ENCODE results near the gene B4GALT2. TPM values are rescaled to one million over a fixed set of nuclear protein-coding genes. Genes with fewer than 3 reads are reported as not detected.

The B4GALT2 gene
- total and polyA plus RNA-seq, 9 of the 15 experiments (the other 6 are each of a cell fraction or from before 2014, with no cell fraction given): 1.3 to 86.8 (median 43.8) TPM

DNA sequence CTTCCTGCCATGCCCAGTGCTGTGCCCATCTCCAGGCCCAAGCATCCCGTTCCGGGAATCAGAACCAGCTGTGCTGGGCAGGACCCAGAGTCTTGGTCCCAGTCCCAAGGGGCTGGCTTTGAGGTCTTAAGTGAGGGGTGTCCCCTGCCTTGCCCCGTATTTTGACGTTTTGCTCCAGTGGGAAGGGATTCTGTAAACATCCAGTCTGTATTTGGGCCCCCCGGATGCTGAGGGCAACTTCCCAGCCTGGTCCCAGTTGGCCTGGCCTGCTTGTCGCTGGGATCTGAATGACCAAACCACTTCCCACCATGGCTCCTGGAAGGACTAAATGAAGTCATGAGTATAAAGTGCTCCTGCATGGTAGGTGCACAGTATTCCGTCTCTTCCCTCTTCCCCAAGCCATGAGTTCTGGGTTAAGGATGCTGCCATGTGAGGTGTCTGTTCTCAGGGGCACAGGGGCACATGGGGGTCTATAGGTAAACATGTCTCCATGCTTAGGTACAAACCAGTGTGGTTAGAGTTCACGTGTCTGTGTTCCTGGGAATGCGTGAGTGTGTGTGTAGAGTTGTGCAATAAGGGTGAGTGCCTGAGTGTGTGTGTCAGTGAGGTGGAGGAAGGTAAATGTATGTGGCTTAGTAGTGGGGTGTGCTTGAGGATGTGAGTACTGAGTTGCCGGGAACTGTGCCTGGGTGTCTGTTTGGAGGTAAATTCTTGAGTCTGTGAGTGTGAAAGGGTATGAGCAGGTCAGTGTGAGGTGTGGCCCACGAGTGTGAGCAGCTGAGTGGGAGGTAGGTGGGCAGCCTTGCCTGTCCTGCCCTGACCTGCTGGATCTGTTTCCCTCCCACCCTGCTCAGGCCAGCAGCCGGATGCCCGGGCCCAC lies 1.5 kb downstream of the B4GALT2 start:
- POLR2A ChIA-PET: interaction anchor here (0.5 to 1.1 kb wide), 4 partner anchors 8 to 12 kb away, joined by 3 to 4 read pairs (median 3); no protein-coding TSS in a partner anchor
- Histone ChIP-seq H3K27me3 (ENCODE audit: control insufficient read depth in 2 of 2, insufficient read depth in 2 of 2, low read length in 2 of 2) (no peaks in the 10 kb centered on the region), H3K4me2 (ENCODE audit: insufficient read depth, low read length) (peak overlapping the region; percentile 86), H3K4me1 (replicated peaks in 1 of 2; ENCODE audit: control insufficient read depth in 2 of 2, insufficient read depth in 2 of 2, low read length in 2 of 2) (peaks cover 48 to 83% of the 10 kb centered on the region in 2 experiments), H3K79me2 (ENCODE audit: control insufficient read depth, insufficient read depth, low read length) (peaks cover 73% of the 10 kb centered on the region), H2AFZ (ENCODE audit: low read depth, low read length) (peak overlapping the region; percentile 17; the same call in 1 of the 2 replicates), H3K4me3 (peak overlapping the region; percentile 47), H4K20me1 (replicated peaks; ENCODE audit: control insufficient read depth, insufficient read depth, low read length) (peaks cover 32% of the 10 kb centered on the region), H3K9me1 (ENCODE audit: control insufficient read depth, insufficient read depth, low read length) (peaks cover 21% of the 10 kb centered on the region), H3K9ac (ENCODE audit: insufficient read depth in 1 of 2, low read depth in 2 of 2, low read length in 2 of 2) (peak overlapping the region; percentile 75 to 99), H3K9me3 (replicated peaks; ENCODE audit: control insufficient read depth, insufficient read depth, low read depth, low read length) (no peaks in the 10 kb centered on the region), H3K27ac (ENCODE audit: extremely low read depth, low read depth, low read length) (peak overlapping the region; percentile 79), H3K36me3 (ENCODE audit: control insufficient read depth, insufficient read depth, low read length) (peaks cover 80% of the 10 kb centered on the region)
- no peak for DNase-seq (ENCODE audit: extremely low read depth in 1 of 4, low spot score in 3 of 4)
- intact Hi-C loops (cut with micrococcal nuclease): no loop called here
- in situ Hi-C loops (cut with MboI): no loop called here
- no TSS peak for BruUV-seq (replicated peaks)
- WGBS (ENCODE audit: insufficient coverage, low coverage, missing lambda C conversion rate): 33% methylated on average over 13 of the region's 13 CpGs
- FAIRE-seq: peak; percentile 86
- ATAC-seq: no peak
- CTCF ChIA-PET (ENCODE audit: low intra/inter-chr PET ratio): no interaction called here
- peak; percentile 49 for TF ChIP-seq POLR2B (IDR thresholded peaks at IDR 0.05; ENCODE audit: low read depth, partially characterized antibody)
- no peak for TF ChIP-seq STAT5B (CRISPR knock-in tag; IDR thresholded peaks at IDR 0.05)
- TF ChIP-seq, protein P1, sequence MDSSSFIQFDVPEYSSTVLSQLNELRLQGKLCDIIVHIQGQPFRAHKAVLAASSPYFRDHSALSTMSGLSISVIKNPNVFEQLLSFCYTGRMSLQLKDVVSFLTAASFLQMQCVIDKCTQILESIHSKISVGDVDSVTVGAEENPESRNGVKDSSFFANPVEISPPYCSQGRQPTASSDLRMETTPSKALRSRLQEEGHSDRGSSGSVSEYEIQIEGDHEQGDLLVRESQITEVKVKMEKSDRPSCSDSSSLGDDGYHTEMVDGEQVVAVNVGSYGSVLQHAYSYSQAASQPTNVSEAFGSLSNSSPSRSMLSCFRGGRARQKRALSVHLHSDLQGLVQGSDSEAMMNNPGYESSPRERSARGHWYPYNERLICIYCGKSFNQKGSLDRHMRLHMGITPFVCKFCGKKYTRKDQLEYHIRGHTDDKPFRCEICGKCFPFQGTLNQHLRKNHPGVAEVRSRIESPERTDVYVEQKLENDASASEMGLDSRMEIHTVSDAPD (CRISPR knock-in tag; IDR thresholded peaks at IDR 0.05): no peak
- TF ChIP-seq STAT5A (IDR thresholded peaks at IDR 0.05; ENCODE audit: borderline replicate concordance, low read length): peak; percentile 10; the same call in 1 of the 2 replicates
- 0 out of 2 replicates have a peak, but pooled peaks have one; percentile 27 for TF ChIP-seq POLR2A (conservative IDR thresholded peaks at IDR 0.05)
- TF ChIP-seq ZNF140 (CRISPR knock-in tag; IDR thresholded peaks at IDR 0.05): no peak
- no peak for TF ChIP-seq ZC3H8 (IDR thresholded peaks at IDR 0.05)
- no peak for TF ChIP-seq GATAD2A (IDR thresholded peaks at IDR 0.05)
- TF ChIP-seq GTF2A2 (tag; IDR thresholded peaks at IDR 0.05): no peak
- TF ChIP-seq, protein P2, sequence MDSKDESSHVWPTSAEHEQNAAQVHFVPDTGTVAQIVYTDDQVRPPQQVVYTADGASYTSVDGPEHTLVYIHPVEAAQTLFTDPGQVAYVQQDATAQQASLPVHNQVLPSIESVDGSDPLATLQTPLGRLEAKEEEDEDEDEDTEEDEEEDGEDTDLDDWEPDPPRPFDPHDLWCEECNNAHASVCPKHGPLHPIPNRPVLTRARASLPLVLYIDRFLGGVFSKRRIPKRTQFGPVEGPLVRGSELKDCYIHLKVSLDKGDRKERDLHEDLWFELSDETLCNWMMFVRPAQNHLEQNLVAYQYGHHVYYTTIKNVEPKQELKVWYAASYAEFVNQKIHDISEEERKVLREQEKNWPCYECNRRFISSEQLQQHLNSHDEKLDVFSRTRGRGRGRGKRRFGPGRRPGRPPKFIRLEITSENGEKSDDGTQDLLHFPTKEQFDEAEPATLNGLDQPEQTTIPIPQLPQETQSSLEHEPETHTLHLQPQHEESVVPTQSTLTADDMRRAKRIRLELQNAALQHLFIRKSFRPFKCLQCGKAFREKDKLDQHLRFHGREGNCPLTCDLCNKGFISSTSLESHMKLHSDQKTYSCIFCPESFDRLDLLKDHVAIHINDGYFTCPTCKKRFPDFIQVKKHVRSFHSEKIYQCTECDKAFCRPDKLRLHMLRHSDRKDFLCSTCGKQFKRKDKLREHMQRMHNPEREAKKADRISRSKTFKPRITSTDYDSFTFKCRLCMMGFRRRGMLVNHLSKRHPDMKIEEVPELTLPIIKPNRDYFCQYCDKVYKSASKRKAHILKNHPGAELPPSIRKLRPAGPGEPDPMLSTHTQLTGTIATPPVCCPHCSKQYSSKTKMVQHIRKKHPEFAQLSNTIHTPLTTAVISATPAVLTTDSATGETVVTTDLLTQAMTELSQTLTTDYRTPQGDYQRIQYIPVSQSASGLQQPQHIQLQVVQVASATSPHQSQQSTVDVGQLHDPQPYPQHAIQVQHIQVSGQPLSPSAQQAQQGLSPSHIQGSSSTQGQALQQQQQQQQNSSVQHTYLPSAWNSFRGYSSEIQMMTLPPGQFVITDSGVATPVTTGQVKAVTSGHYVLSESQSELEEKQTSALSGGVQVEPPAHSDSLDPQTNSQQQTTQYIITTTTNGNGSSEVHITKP (IDR thresholded peaks at IDR 0.05; ENCODE audit: partially characterized antibody): no peak
- TF ChIP-seq IRF9 (tag; IDR thresholded peaks at IDR 0.05): peak; percentile 55; the same call in 1 of the 2 replicates
- 0 out of 4 replicates have a peak, but pooled peaks of 1 of the 2 experiments have one; percentile 27 for TF ChIP-seq TRIM24 (IDR thresholded peaks at IDR 0.05)
- no peak for TF ChIP-seq ZNF511 (CRISPR knock-in tag; IDR thresholded peaks at IDR 0.05)
- no peak for TF ChIP-seq ZNF133 (CRISPR knock-in tag; IDR thresholded peaks at IDR 0.05)
- TF ChIP-seq RBBP5 (IDR thresholded peaks at IDR 0.05; ENCODE audit: borderline replicate concordance, insufficient read depth, low read length, poor library complexity, severe bottlenecking): peak; percentile 5
- TF ChIP-seq HDGF (IDR thresholded peaks at IDR 0.05): peak; percentile 70; the same call in 1 of the 2 replicates

Data from K562 (cell line).